Renal cortex interstitium (tissue), 11 donors: ENCODE measurements around the gene UBE2I. TPM values are rescaled to one million over a fixed set of nuclear protein-coding genes. Genes with fewer than 3 reads are reported as not detected.

ENCODE experiments used
- DNase-seq, 11 donors: peaks; one replicate each; pipeline ENCODE4 v3.0.0-alpha.2; 2013; ENCODE audit warnings: low read depth in 9 of 11, low spot score in 4 of 11; ENCODE audit errors: extremely low read depth in 1 of 11
- polyA plus RNA-seq, 3 donors: library from polyadenylated mRNA; unstranded; fragments of 120-200 nt; gene quantifications; one replicate each; pipeline ENCODE4 v1.2.1, GENCODE V29; 2013; ENCODE audit not compliant: insufficient read length in 3 of 3

The UBE2I gene
- polyA plus RNA-seq, 3 donors, result 151 to 176 (median 155) TPM

GRCh38 chr16:1364510-1364909 is 55.1 kb downstream of the UBE2I start:
- no peak for DNase-seq

- no peak for DNase-seq
These were observed 56.8 kb downstream of the UBE2I start for GRCh38 chr16:1366060-1366711.

GRCh38 chr16:1366712-1367299 is 57.4 kb downstream of the UBE2I start:
- no peak for DNase-seq

GRCh38 chr16:1367486-1368174 is 58.2 kb downstream of the UBE2I start:
- DNase-seq, result no peak

- no peak for DNase-seq
These were observed 61.9 kb downstream of the UBE2I start for GRCh38 chr16:1371054-1371978.

- no peak for DNase-seq
These were observed 63.0 kb downstream of the UBE2I start for GRCh38 chr16:1372292-1372950.

- DNase-seq, result no peak
These were observed 65.2 kb downstream of the UBE2I start for GRCh38 chr16:1374418-1375297.

- DNase-seq, result no peak
These were observed 65.8 kb downstream of the UBE2I start for GRCh38 chr16:1375298-1375640.

- DNase-seq, result no peak
These were observed 66.4 kb downstream of the UBE2I start for GRCh38 chr16:1375741-1376410.

Other genes starting within 250 kb of the UBE2I start
- gene SSTR5, start 236.9 kb upstream of the UBE2I start, polyA plus RNA-seq, result under 1 TPM; 0.13 to 0.39 (median 0.14) TPM
- not detected for gene C1QTNF8, start 213.4 kb upstream of the UBE2I start, polyA plus RNA-seq
- 10 to 100 TPM; 20.3 to 30.5 (median 29.4) TPM for gene CACNA1H, start 156.5 kb upstream of the UBE2I start, polyA plus RNA-seq
- 1 to 10 TPM; 1.1 to 1.7 (median 1.1) TPM for gene TPSG1, start 84.4 kb upstream of the UBE2I start, polyA plus RNA-seq
- gene TPSB2, start 79.5 kb upstream of the UBE2I start, polyA plus RNA-seq, result under 1 TPM in 1 of 3 donors, not detected in 2; 0.37 TPM
- gene TPSAB1, start 68.9 kb upstream of the UBE2I start, polyA plus RNA-seq, result under 1 TPM in 1 of 3 donors, not detected in 2; 0.22 TPM
- gene TPSD1, start 53.6 kb upstream of the UBE2I start, polyA plus RNA-seq, result under 1 TPM in 1 of 3 donors, not detected in 2; 0.95 TPM
- 10 to 100 TPM in 1 of 3 donors, 1 to 10 TPM in 2; 5.3 to 14.6 (median 6.6) TPM for gene BAIAP3, start 24.0 kb downstream of the UBE2I start, polyA plus RNA-seq
- 10 to 100 TPM; 34.7 to 57.8 (median 54.9) TPM for gene TSR3, start 42.2 kb downstream of the UBE2I start, polyA plus RNA-seq
- 10 to 100 TPM; 49.2 to 76.7 (median 65.5) TPM for gene GNPTG, start 42.3 kb downstream of the UBE2I start, polyA plus RNA-seq
- gene UNKL, start 105.1 kb downstream of the UBE2I start, polyA plus RNA-seq, result 10 to 100 TPM; 16.2 to 30.6 (median 20.0) TPM
- gene UQCC4, start 111.1 kb downstream of the UBE2I start, polyA plus RNA-seq, result 10 to 100 TPM; 11.4 to 16.3 (median 13.6) TPM
- not detected for gene PERCC1, start 121.4 kb downstream of the UBE2I start, polyA plus RNA-seq
- 1 to 10 TPM; 2.0 to 3.9 (median 3.6) TPM for gene CCDC154, start 134.9 kb downstream of the UBE2I start, polyA plus RNA-seq
- gene CLCN7, start 165.4 kb downstream of the UBE2I start, polyA plus RNA-seq, result 10 to 100 TPM; 44.9 to 62.2 (median 51.7) TPM
- under 1 TPM in 1 of 3 donors, not detected in 2; 0.09 TPM for gene PTX4, start 179.3 kb downstream of the UBE2I start, polyA plus RNA-seq
- gene TELO2, start 183.7 kb downstream of the UBE2I start, polyA plus RNA-seq, result 10 to 100 TPM; 24.1 to 46.2 (median 38.0) TPM
- gene TMEM204, start 224.0 kb downstream of the UBE2I start, polyA plus RNA-seq, result 10 to 100 TPM; 15.9 to 23.6 (median 22.6) TPM